Activated CD8-positive, alpha-beta memory T cell treated with anti-CD3 and anti-CD28 coated beads, Interleukin-2, amount 50 U/mL, for 4 hours (primary cell): ENCODE results near the gene SOWAHD.
"Not testable (repeated sequence)": the region's sequence is repeated elsewhere in the genome, so short reads cannot be mapped to it uniquely, and the experiment has no call there.

ENCODE experiments used
- DNase-seq: peaks from one replicate; pipeline ENCODE4 v3.0.0-alpha.2; 2020

SOWAHD gene

GRCh38 chrX:119757979-119758730, at the start of gene SOWAHD:
TSS of gene SOWAHD (plus strand) at chrX:119758588. CDS start at chrX:119758668, 80 bp downstream.
- no peak for DNase-seq

GRCh38 chrX:119708936-119709335, 49.5 kb upstream of the SOWAHD start:
- no peak for DNase-seq

- no peak for DNase-seq
Observed at GRCh38 chrX:119709630-119710029, 48.8 kb upstream of the SOWAHD start.

GRCh38 chrX:119721487-119721886, 36.9 kb upstream of the SOWAHD start:
- DNase-seq = no peak

- no peak for DNase-seq
Observed at GRCh38 chrX:119721926-119722325, 36.5 kb upstream of the SOWAHD start.

- DNase-seq = no peak
Observed at GRCh38 chrX:119726900-119727555, 31.4 kb upstream of the SOWAHD start.

- no peak for DNase-seq
Observed at GRCh38 chrX:119728487-119728886, 29.9 kb upstream of the SOWAHD start.

GRCh38 chrX:119729408-119730201, 28.8 kb upstream of the SOWAHD start:
- DNase-seq = peak; percentile 71

GRCh38 chrX:119734897-119735339, 23.5 kb upstream of the SOWAHD start:
- DNase-seq = no peak

- no peak for DNase-seq
Observed at GRCh38 chrX:119735467-119735866, 22.9 kb upstream of the SOWAHD start.

- no peak for DNase-seq
Observed at GRCh38 chrX:119736206-119736764, 22.1 kb upstream of the SOWAHD start.

- no peak for DNase-seq
Observed at GRCh38 chrX:119738742-119739141, 19.6 kb upstream of the SOWAHD start.

GRCh38 chrX:119745283-119745848, 13.0 kb upstream of the SOWAHD start:
- DNase-seq = no peak

- not testable (repeated sequence) for DNase-seq
Observed at GRCh38 chrX:119750131-119750530, 8.3 kb upstream of the SOWAHD start.

- not testable (repeated sequence) for DNase-seq
Observed at GRCh38 chrX:119750751-119751150, 7.6 kb upstream of the SOWAHD start.

GRCh38 chrX:119753001-119753400, 5.4 kb upstream of the SOWAHD start:
- no peak for DNase-seq

- no peak for DNase-seq
Observed at GRCh38 chrX:119753639-119754257, 4.6 kb upstream of the SOWAHD start.

GRCh38 chrX:119755981-119756533, 2.3 kb upstream of the SOWAHD start:
- DNase-seq = no peak

- no peak for DNase-seq
Observed at GRCh38 chrX:119756926-119757635, 1.3 kb upstream of the SOWAHD start.

GRCh38 chrX:119757646-119757978, 776 bp upstream of the SOWAHD start:
- DNase-seq = no peak

- no peak for DNase-seq
Observed at GRCh38 chrX:119758731-119759247, 401 bp downstream of the SOWAHD start.
